ENCODE measurements around the gene PROX2. TPM values are rescaled to one million over a fixed set of nuclear protein-coding genes. Genes with fewer than 3 reads are reported as not detected.

PROX2 gene
- total RNA-seq, 4 donors from 2014 or later = not detected

DNA sequence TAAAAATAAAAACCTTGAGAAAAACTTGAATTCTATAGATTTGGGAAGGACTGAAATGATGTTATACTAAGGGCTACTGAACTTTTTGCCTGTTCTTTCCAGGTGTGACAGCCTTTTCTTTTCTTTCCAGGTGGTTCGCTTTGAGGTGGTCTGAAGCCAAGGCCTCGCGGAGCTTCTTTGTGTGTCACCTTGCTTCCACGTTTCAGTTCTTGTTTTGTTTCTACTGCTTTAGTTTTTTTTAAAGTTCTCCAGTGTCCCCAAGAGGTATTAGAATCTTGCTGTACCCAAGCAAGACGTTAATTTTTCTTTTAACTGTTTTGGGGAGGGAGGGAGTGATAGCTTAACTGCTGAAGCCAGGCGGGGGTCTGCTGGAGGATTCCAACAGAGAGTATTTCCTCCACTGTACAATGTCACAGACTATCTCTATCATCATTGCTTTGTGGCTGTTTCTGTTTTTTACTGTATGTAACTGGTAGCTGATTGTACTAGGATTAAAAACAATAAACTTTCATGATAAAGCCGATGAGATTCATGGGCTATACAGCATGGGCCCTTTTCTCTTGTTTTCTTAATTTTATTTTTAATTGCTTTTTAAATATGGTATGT is 40.2 kb downstream of the PROX2 start:
- DNase-seq = peak in 1 of 3 donors; percentile 29
- no peaks in the 10 kb centered on the region for H3K27me3 ChIP-seq
- H3K27ac ChIP-seq = peak overlapping the region in 2 of 4 donors; percentile 1 to 62
- no peaks in the 10 kb centered on the region for H3K9me3 ChIP-seq
- peaks cover 0 to 33% (median 0%) of the 10 kb centered on the region in 3 donors for H3K36me3 ChIP-seq
- H3K4me1 ChIP-seq = peaks cover 0 to 9% (median 0%) of the 10 kb centered on the region in 4 donors
- TF ChIP-seq, protein P1, sequence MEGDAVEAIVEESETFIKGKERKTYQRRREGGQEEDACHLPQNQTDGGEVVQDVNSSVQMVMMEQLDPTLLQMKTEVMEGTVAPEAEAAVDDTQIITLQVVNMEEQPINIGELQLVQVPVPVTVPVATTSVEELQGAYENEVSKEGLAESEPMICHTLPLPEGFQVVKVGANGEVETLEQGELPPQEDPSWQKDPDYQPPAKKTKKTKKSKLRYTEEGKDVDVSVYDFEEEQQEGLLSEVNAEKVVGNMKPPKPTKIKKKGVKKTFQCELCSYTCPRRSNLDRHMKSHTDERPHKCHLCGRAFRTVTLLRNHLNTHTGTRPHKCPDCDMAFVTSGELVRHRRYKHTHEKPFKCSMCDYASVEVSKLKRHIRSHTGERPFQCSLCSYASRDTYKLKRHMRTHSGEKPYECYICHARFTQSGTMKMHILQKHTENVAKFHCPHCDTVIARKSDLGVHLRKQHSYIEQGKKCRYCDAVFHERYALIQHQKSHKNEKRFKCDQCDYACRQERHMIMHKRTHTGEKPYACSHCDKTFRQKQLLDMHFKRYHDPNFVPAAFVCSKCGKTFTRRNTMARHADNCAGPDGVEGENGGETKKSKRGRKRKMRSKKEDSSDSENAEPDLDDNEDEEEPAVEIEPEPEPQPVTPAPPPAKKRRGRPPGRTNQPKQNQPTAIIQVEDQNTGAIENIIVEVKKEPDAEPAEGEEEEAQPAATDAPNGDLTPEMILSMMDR (IDR thresholded peaks at IDR 0.05) = no peak
- TF ChIP-seq POLR2A (IDR thresholded peaks at IDR 0.05) = no peak
- no peak overlapping the region for H3K4me3 ChIP-seq

DNA sequence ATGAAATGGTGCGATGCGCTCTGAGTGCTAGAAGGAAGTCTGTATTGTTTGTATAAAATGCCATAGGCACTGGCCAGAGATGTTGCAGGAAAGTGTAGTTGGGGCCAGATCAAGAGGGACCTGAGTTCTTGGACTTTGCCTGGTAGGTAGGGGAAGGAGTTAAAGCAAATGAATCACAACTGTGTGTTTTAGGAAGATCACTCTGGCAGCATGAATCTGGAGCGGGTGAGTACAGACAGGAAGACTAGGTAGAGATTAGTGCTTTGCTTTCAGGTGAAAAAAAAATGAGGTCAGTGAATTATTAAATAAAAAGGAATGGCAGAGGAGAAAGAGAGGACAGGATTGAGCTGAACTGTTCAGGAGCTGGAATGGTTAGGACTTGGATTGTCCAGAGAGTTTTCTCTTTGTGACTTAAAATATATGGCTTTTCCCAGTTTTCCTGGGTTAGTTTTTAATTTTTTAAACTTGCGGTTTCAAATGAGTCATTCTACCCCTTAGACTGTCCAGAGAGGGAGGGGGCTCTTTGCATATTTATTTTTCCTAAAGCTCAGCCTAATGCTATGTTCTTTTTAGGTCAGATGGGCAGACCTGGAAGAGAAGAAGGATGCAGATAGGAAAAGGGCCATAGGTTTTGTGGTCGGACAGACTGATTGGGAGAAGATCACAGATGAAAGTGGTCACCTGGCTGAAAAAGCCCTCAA is 41.1 kb downstream of the PROX2 start:
- DNase-seq = no peak
- H3K9me3 ChIP-seq = no peaks in the 10 kb centered on the region
- TF ChIP-seq, protein P1 (IDR thresholded peaks at IDR 0.05) = no peak
- no peak for TF ChIP-seq POLR2A (IDR thresholded peaks at IDR 0.05)
- no peaks in the 10 kb centered on the region for H3K27me3 ChIP-seq
- peaks cover 0 to 9% (median 0%) of the 10 kb centered on the region in 4 donors for H3K4me1 ChIP-seq
- H3K36me3 ChIP-seq = peaks cover 0 to 41% (median 0%) of the 10 kb centered on the region in 3 donors
- H3K27ac ChIP-seq = peak overlapping the region in 2 of 4 donors; percentile 1 to 62
- no peak overlapping the region for H3K4me3 ChIP-seq

DNA sequence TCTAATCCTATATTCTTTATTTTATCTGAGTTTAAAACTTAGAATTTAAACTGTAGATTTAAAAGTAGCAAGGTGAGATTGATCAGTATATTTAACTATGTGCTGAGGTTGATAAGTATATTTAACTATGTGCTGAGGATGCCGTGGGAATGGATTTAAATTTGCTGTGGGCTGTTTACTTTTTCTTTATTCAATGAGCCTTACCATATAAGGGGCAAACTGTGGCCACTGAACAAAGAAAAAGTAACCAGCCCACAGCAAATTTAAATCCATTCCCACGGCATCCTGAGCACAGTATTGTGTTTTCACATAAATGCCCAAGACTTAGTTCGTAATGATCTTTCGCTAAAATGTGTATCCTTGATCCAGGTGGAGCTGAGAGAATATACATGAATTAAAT is 43.1 kb downstream of the PROX2 start:
- no peak overlapping the region for H3K27ac ChIP-seq
- no peaks in the 10 kb centered on the region for H3K27me3 ChIP-seq
- H3K36me3 ChIP-seq = peaks cover 0 to 50% (median 0%) of the 10 kb centered on the region in 3 donors
- no peak overlapping the region for H3K4me3 ChIP-seq
- no peaks in the 10 kb centered on the region for H3K9me3 ChIP-seq
- TF ChIP-seq POLR2A (IDR thresholded peaks at IDR 0.05) = no peak
- TF ChIP-seq, protein P1 (IDR thresholded peaks at IDR 0.05) = no peak
- no peak for DNase-seq
- H3K4me1 ChIP-seq = peaks cover 0 to 9% (median 0%) of the 10 kb centered on the region in 4 donors

DNA sequence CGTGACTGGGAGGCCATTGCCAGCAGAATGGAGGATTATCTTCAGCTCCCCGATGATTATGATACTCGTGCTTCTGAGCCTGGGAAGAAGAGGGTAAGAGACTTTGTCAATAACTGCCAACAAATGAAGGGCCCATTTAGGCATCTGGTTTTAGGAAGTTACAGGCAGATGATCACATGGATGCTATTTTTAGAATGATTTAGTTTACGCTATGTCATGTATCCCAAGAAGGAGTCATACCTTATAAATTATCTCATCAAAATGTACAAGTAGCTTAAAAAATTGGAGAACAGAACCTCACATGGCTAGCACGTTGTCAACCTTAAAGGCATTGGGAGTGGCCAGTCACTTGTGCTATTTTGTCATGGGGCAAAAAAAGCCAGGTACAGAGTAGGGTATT is 46.7 kb downstream of the PROX2 start:
- DNase-seq = no peak
- Histone ChIP-seq H3K9me3 (no peaks in the 10 kb centered on the region), H3K27me3 (no peaks in the 10 kb centered on the region), H3K4me3 (no peak overlapping the region), H3K27ac (no peak overlapping the region), H3K4me1 (no peaks in the 10 kb centered on the region), H3K36me3 (peaks cover 0 to 42% (median 0%) of the 10 kb centered on the region in 3 donors)
- TF ChIP-seq, protein P1 (IDR thresholded peaks at IDR 0.05) = no peak
- no peak for TF ChIP-seq POLR2A (IDR thresholded peaks at IDR 0.05)

DNA sequence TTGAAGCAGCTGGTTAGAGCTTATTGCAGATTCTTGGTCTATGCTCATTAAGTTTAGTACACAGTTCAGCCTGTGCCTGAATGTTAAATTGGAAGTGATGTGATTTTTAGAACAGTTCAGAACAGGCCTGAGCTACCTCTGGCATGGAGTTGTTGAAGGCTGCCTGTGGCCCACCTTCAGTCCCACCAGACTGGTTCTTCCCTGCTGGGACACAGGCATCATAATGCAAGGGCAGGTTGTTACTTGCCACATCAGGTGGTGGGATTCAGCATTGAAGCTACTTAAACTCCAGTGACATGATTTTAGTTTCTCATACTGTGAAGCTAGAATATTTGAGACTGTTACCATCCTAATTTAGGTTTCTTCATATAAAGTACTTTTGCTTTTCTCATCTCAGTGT is 49.4 kb downstream of the PROX2 start:
- no peaks in the 10 kb centered on the region for H3K9me3 ChIP-seq
- no peak overlapping the region for H3K27ac ChIP-seq
- no peaks in the 10 kb centered on the region for H3K27me3 ChIP-seq
- no peak for TF ChIP-seq POLR2A (IDR thresholded peaks at IDR 0.05)
- TF ChIP-seq, protein P1 (IDR thresholded peaks at IDR 0.05) = no peak
- peaks cover 0 to 46% (median 0%) of the 10 kb centered on the region in 3 donors for H3K36me3 ChIP-seq
- no peaks in the 10 kb centered on the region for H3K4me1 ChIP-seq
- DNase-seq = no peak
- no peak overlapping the region for H3K4me3 ChIP-seq

Other genes with a start within 250 kb of the PROX2 start
- gene AREL1, start 163.1 kb downstream of the PROX2 start, total RNA-seq = 10 to 100 TPM; 33.8 to 95.6 (median 65.1) TPM
- gene FCF1, start 163.0 kb downstream of the PROX2 start, total RNA-seq = 10 to 100 TPM in 3 of 4 donors, 1 to 10 TPM in 1; 7.5 to 31.4 (median 13.3) TPM
- gene YLPM1, start 112.8 kb downstream of the PROX2 start, total RNA-seq = 10 to 100 TPM; 44.0 to 95.7 (median 62.9) TPM
- 100 to 1,000 TPM; 128 to 163 (median 154) TPM for gene DLST, start 5.8 kb upstream of the PROX2 start, total RNA-seq
- gene RPS6KL1, start 47.1 kb upstream of the PROX2 start, total RNA-seq = 10 to 100 TPM in 1 of 4 donors, 1 to 10 TPM in 3; 4.2 to 12.7 (median 6.7) TPM
- 10 to 100 TPM in 2 of 4 donors, 1 to 10 TPM in 2; 7.3 to 28.1 (median 10.8) TPM for gene PGF, start 79.5 kb upstream of the PROX2 start, total RNA-seq
- 10 to 100 TPM; 32.3 to 38.6 (median 34.7) TPM for gene EIF2B2, start 126.8 kb upstream of the PROX2 start, total RNA-seq
- 10 to 100 TPM; 40.6 to 57.0 (median 48.5) TPM for gene MLH3, start 175.3 kb upstream of the PROX2 start, total RNA-seq
- 10 to 100 TPM; 15.7 to 36.4 (median 25.0) TPM for gene ACYP1, start 187.9 kb upstream of the PROX2 start, total RNA-seq
- gene ZC2HC1C, start 193.5 kb upstream of the PROX2 start, total RNA-seq = 10 to 100 TPM in 3 of 4 donors, 1 to 10 TPM in 1; 9.2 to 18.3 (median 14.9) TPM